SK-N-SH treated with all-trans-retinoic acid at 6 μM for 48 hours (cell line): ENCODE data around the gene TADA2B.

Experiments used
- POU6F1 ChIP-seq: fragments of 250-450 bp; sonication (Bioruptor Pico); IDR thresholded peaks from 2 replicates; pipeline ENCODE4 v1.8.0; 2021; ENCODE audit warnings: low read depth, mild to moderate bottlenecking, moderate library complexity, borderline replicate concordance
- RARB ChIP-seq: fragments of 250-450 bp; sonication (Bioruptor Pico); IDR thresholded peaks from 2 replicates; pipeline ENCODE4 v1.8.0; 2021; ENCODE audit warnings: mild to moderate bottlenecking, moderate library complexity
- TSHZ2 ChIP-seq: fragments of 250-450 bp; sonication (Bioruptor Pico); IDR thresholded peaks from 2 replicates; pipeline ENCODE4 v1.5.0; 2020; ENCODE audit warnings: mild to moderate bottlenecking, moderate library complexity
- ZFP30 ChIP-seq: fragments of 450-650 bp; formaldehyde crosslinking; IDR thresholded peaks from 2 replicates; pipeline ENCODE4 v1.5.0; 2022; ENCODE audit warnings: mild to moderate bottlenecking, moderate library complexity

- TF ChIP-seq RARB (CRISPR knock-in tag) (no peak), POU6F1 (CRISPR knock-in tag) (no peak), ZFP30 (CRISPR knock-in tag) (no peak), TSHZ2 (CRISPR knock-in tag) (no peak)
Measured at GRCh38 chr4:7068279-7068842, 25.2 kb downstream of the TADA2B start.
